Astrocyte (in vitro differentiated cells and primary cell): ENCODE data around the gene PHF5A. TPM values are rescaled to one million over a fixed set of nuclear protein-coding genes. Genes with fewer than 3 reads are reported as not detected.
A peak's percentile ranks its signal among the peaks of the same experiment; 100 is the strongest.

Experiments
- DNase-seq: peaks from one replicate; pipeline ENCODE4 v3.0.0-alpha.2; 2010; ENCODE audit warnings: low read depth
- FAIRE-seq: peaks from 2 replicates; lab custom pipeline; 2011; peaks lifted over from hg19 to GRCh38; lab: Jason Lieb, UNC
- H2AFZ ChIP-seq: 2 replicates; pipeline ENCODE4 v1.6.0; 2012; ENCODE audit warnings: low read depth, low read length, inconsistent platforms
- H3K27ac ChIP-seq: 2 replicates; pipeline ENCODE4 v1.5.1; 2011; ENCODE audit warnings: low read depth, low read length, inconsistent platforms
- H3K27me3 ChIP-seq: 2 replicates; pipeline ENCODE4 v1.6.0; 2011; ENCODE audit warnings: low read length, inconsistent platforms; ENCODE audit not compliant: insufficient read depth
- H3K36me3 ChIP-seq: 2 replicates; pipeline ENCODE4 v1.5.1; 2011; ENCODE audit warnings: low read length, inconsistent platforms; ENCODE audit not compliant: insufficient read depth
- H3K4me1 ChIP-seq: 2 replicates; pipeline ENCODE4 v1.5.1; 2011; ENCODE audit warnings: low read length, inconsistent platforms; ENCODE audit not compliant: insufficient read depth
- H3K4me2 ChIP-seq: 2 replicates; pipeline ENCODE4 v1.6.0; 2012; ENCODE audit warnings: low read length, inconsistent platforms
- H3K4me3 ChIP-seq: 2 replicates; pipeline ENCODE4 v1.5.1; 2011; ENCODE audit warnings: low read depth, mild to moderate bottlenecking, low read length, inconsistent platforms; ENCODE audit not compliant: insufficient read depth
- H3K79me2 ChIP-seq: 2 replicates; pipeline ENCODE4 v1.6.0; 2012; ENCODE audit warnings: mild to moderate bottlenecking, low read length, inconsistent platforms; ENCODE audit not compliant: insufficient read depth
- H3K9ac ChIP-seq: 2 replicates; pipeline ENCODE4 v1.6.0; 2012; ENCODE audit warnings: mild to moderate bottlenecking, low read length, inconsistent platforms
- H3K9me3 ChIP-seq: 2 replicates; pipeline ENCODE4 v1.5.1; 2012; ENCODE audit warnings: low read depth, mild to moderate bottlenecking, low read length, inconsistent platforms; ENCODE audit not compliant: insufficient read depth
- H4K20me1 ChIP-seq: 2 replicates; pipeline ENCODE4 v1.6.0; 2012; ENCODE audit warnings: low read length, inconsistent platforms; ENCODE audit not compliant: insufficient read depth
- H3K27ac Mint-ChIP-seq: one replicate; pipeline ENCODE4 v1.8.0; 2021; ENCODE audit warnings: mild to moderate bottlenecking, mixed read lengths; ENCODE audit not compliant: unreplicated experiment
- H3K27me3 Mint-ChIP-seq: one replicate; pipeline ENCODE4 v1.8.0; 2021; ENCODE audit warnings: low read depth, mixed read lengths; ENCODE audit not compliant: unreplicated experiment
- H3K36me3 Mint-ChIP-seq: one replicate; pipeline ENCODE4 v1.8.0; 2021; ENCODE audit warnings: low read depth, mixed read lengths; ENCODE audit not compliant: unreplicated experiment
- H3K4me1 Mint-ChIP-seq: one replicate; pipeline ENCODE4 v1.8.0; 2021; ENCODE audit warnings: low read depth, mixed read lengths; ENCODE audit not compliant: unreplicated experiment
- H3K4me3 Mint-ChIP-seq: one replicate; pipeline ENCODE4 v1.8.0; 2021; ENCODE audit warnings: mild to moderate bottlenecking, moderate library complexity, mixed read lengths; ENCODE audit not compliant: unreplicated experiment
- H3K9me3 Mint-ChIP-seq: one replicate; pipeline ENCODE4 v1.8.0; 2021; ENCODE audit warnings: mild to moderate bottlenecking, mixed read lengths; ENCODE audit not compliant: unreplicated experiment
- CTCF ChIP-seq: IDR thresholded peaks from 2 replicates; pipeline ENCODE4 v1.5.1; 2011; ENCODE audit warnings: low read depth, mild to moderate bottlenecking, inconsistent platforms, low read length, moderate library complexity; ENCODE audit not compliant: insufficient read depth
- EZH2 ChIP-seq: IDR thresholded peaks from 2 replicates; pipeline ENCODE4 v1.6.1; 2012; ENCODE audit warnings: mild to moderate bottlenecking, low read length, inconsistent platforms; ENCODE audit not compliant: insufficient read depth
- total RNA-seq: library from RNA; stranded (reverse); gene quantifications from 2 replicates; pipeline ENCODE4 v1.2.1, GENCODE V29; 2021

The PHF5A gene
- total RNA-seq, 1 donor from 2014 or later = 30.9 TPM

DNA sequence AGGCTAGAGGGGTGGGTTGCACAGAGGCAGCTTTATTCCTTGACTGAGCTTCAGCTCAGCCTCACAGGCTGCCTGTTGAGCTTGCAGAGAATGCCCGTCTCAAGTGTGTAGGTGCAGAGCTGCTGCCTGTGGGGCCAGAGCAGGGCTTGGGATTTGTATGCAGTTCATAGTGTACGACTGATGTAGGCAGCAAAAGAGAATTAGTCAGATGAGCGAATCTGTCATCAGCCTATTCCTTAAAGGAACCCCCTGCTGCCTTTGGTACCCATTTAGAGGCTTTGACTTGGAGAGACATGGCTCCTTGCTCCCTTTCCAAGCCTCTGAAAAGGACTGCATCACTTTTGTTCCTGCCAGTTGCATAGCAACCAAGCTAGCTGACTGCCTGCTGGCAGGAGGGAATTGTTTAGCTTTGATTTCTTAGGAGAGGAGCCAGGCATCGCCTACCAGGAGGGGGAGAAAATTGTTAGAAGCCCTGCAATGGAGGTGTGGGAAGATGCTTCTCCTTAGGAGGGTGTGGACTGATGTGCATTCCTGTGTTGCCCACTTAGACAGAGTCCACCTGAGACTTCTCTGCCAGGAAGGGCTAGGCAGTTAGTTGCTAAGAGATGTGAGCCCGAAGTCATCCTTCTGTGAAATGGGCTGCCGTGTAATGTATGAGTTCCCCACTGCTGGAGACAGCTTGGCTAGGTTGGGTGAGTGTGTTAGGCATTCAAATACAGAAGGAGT, 11.3 kb upstream of the PHF5A start:
- Mint-ChIP-seq H3K27ac (peak overlapping the region; percentile 58), H3K9me3 (no peaks in the 10 kb centered on the region), H3K4me3 (peak overlapping the region; percentile 57), H3K27me3 (no peaks in the 10 kb centered on the region), H3K4me1 (peaks cover 36% of the 10 kb centered on the region), H3K36me3 (no peaks in the 10 kb centered on the region)
- FAIRE-seq = no peak
- peaks cover 85% of the 10 kb centered on the region for H3K79me2 ChIP-seq
- DNase-seq = peak; percentile 58
- peak overlapping the region; percentile 64 for H3K4me2 ChIP-seq
- TF ChIP-seq EZH2 (no peak), CTCF (no peak)
- H3K9ac ChIP-seq = peak overlapping the region; percentile 68
- H3K27me3 ChIP-seq = no peaks in the 10 kb centered on the region
- H3K9me3 ChIP-seq = no peaks in the 10 kb centered on the region
- H3K36me3 ChIP-seq = no peaks in the 10 kb centered on the region
- no peak overlapping the region for H3K4me3 ChIP-seq
- H2AFZ ChIP-seq = no peak overlapping the region
- H3K27ac ChIP-seq = peak overlapping the region; percentile 56
- peaks cover 45% of the 10 kb centered on the region for H3K4me1 ChIP-seq
- H4K20me1 ChIP-seq = peaks cover 76% of the 10 kb centered on the region

DNA sequence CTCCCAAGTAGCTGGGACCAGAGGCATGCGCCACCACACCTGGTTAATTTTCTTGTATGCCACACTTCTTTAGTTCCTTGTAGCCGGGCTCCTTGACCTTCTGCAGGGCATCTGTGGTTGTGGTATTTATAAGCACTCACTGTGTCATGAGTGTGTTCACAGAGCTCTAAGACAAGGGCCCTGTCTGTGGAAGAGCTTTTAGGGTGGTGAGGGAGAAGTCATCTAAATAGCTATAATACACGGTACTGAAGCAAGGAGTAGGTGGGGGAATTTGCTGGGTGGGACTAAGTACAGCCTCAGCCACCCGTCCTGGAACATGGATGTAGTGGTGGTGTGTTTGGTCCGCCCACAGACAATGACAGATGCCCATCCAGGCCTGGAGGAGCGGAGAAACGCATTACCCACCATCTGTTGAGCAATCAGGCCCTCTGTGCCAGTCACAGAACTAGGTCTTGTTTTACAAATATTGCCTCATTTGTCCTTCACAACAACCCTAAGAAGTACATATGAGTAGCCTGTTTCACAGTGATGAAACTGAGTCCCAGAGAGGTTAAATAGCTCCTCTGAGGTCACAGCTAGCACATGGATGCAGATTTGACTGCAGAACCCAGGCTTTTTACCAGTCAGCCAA, 10.5 kb upstream of the PHF5A start:
- peaks cover 80% of the 10 kb centered on the region for H3K79me2 ChIP-seq
- H2AFZ ChIP-seq = no peak overlapping the region
- peak overlapping the region; percentile 64 for H3K4me2 ChIP-seq
- FAIRE-seq = no peak
- peak overlapping the region; percentile 40 for H3K4me3 Mint-ChIP-seq
- DNase-seq = no peak
- no peaks in the 10 kb centered on the region for H3K9me3 Mint-ChIP-seq
- H3K27ac Mint-ChIP-seq = peak overlapping the region; percentile 47
- H3K27me3 Mint-ChIP-seq = no peaks in the 10 kb centered on the region
- H3K4me3 ChIP-seq = no peak overlapping the region
- H3K36me3 ChIP-seq = no peaks in the 10 kb centered on the region
- TF ChIP-seq CTCF = no peak
- TF ChIP-seq EZH2 = no peak
- H3K4me1 ChIP-seq = peaks cover 45% of the 10 kb centered on the region
- no peaks in the 10 kb centered on the region for H3K36me3 Mint-ChIP-seq
- no peaks in the 10 kb centered on the region for H3K27me3 ChIP-seq
- H4K20me1 ChIP-seq = peaks cover 74% of the 10 kb centered on the region
- H3K4me1 Mint-ChIP-seq = peaks cover 35% of the 10 kb centered on the region
- H3K9ac ChIP-seq = peak overlapping the region; percentile 68
- no peaks in the 10 kb centered on the region for H3K9me3 ChIP-seq
- H3K27ac ChIP-seq = peak overlapping the region; percentile 17

DNA sequence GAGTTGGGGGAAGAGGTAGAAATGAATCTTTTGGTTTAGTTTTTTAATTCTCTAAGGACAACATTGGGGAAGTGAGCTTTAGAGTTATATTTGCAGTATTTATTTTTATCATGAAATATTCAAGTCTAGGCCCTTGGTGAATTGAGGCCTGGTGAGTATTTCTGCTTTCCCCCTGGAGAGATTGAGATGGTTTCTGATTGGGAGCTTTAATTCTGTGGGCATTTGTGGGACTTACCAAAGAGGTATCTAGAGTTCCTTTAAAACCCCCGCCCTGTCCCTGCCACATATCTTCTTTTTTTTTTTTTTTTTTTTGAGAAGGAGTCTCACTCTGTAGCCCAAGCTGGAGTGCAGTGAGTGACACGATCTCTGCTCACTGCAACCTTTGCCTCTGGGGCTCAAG, 10.0 kb upstream of the PHF5A start:
- peaks cover 30% of the 10 kb centered on the region for H3K4me1 Mint-ChIP-seq
- Histone ChIP-seq H3K4me1 (peaks cover 45% of the 10 kb centered on the region), H3K4me2 (no peak overlapping the region), H3K9me3 (no peaks in the 10 kb centered on the region), H3K79me2 (peaks cover 80% of the 10 kb centered on the region), H3K27ac (no peak overlapping the region), H3K9ac (no peak overlapping the region), H2AFZ (no peak overlapping the region), H3K36me3 (no peaks in the 10 kb centered on the region), H4K20me1 (peaks cover 74% of the 10 kb centered on the region), H3K4me3 (no peak overlapping the region), H3K27me3 (no peaks in the 10 kb centered on the region)
- H3K36me3 Mint-ChIP-seq = no peaks in the 10 kb centered on the region
- TF ChIP-seq CTCF = no peak
- no peak for TF ChIP-seq EZH2
- H3K27ac Mint-ChIP-seq = no peak overlapping the region
- H3K9me3 Mint-ChIP-seq = no peaks in the 10 kb centered on the region
- no peak for FAIRE-seq
- no peaks in the 10 kb centered on the region for H3K27me3 Mint-ChIP-seq
- no peak overlapping the region for H3K4me3 Mint-ChIP-seq
- DNase-seq = no peak
